Thoracic aorta (tissue), 2 donors: Measurements from ENCODE around the gene CCNL1. TPM values are rescaled to one million over a fixed set of nuclear protein-coding genes. Genes with fewer than 3 reads are reported as not detected.
"Not testable (repeated sequence)": the region's sequence is repeated elsewhere in the genome, so short reads cannot be mapped to it uniquely, and the experiment has no call there.

Source experiments
- ATAC-seq: fragments of 150-250 bp; one replicate; pipeline ENCODE4 v1.8.0; 2017; ENCODE audit warnings: low read depth; ENCODE audit not compliant: insufficient number of reproducible peaks, low FRiP score
- DNase-seq: peaks from one replicate; pipeline ENCODE4 v3.0.0-alpha.2; 2020; ENCODE audit warnings: low spot score
- H3K27ac ChIP-seq, 2 donors: fragments of 200-600 bp; sonication (generic); 1 replicate in 1 of 2; 2 replicates in 1 of 2; pipeline ENCODE4 v1.5.1; 2016; ENCODE audit warnings: mild to moderate bottlenecking in 2 of 2, moderate library complexity in 2 of 2
- H3K27me3 ChIP-seq: fragments of 200-600 bp; sonication (generic); replicated peaks from 2 replicates; pipeline ENCODE4 v1.6.0; 2016; ENCODE audit warnings: mild to moderate bottlenecking; ENCODE audit not compliant: insufficient read depth
- H3K36me3 ChIP-seq: fragments of 200-600 bp; sonication (generic); one replicate; pipeline ENCODE4 v1.5.1; 2016
- H3K4me1 ChIP-seq, 2 donors: fragments of 200-600 bp; sonication (generic); 1 replicate in 1 of 2; 2 replicates in 1 of 2; pipeline versions ENCODE4 v1.5.1 to v1.6.0; 2016; ENCODE audit warnings: low read depth in 2 of 2, mild to moderate bottlenecking in 1 of 2; ENCODE audit not compliant: control insufficient read depth in 1 of 2
- H3K4me3 ChIP-seq: fragments of 200-600 bp; sonication (generic); 2 replicates; pipeline ENCODE4 v1.5.1; 2016; ENCODE audit warnings: mild to moderate bottlenecking
- H3K9me3 ChIP-seq: fragments of 200-600 bp; sonication (generic); 2 replicates; pipeline ENCODE4 v1.5.1; 2016
- total RNA-seq, 2 donors: library from RNA; depleted of rRNA; stranded (reverse); fragments of >200 nt; gene quantifications; one replicate each; pipeline versions ENCODE4 v1.1.0 to v1.2.3, GENCODE V29; 2016
- TF ChIP-seq, protein P1 (sequence below): fragments of 200-600 bp; sonication (generic); IDR thresholded peaks from one replicate; pipeline ENCODE4 v1.5.1; 2019; ENCODE audit warnings: antibody characterized with exemption

The CCNL1 gene
- total RNA-seq, 2 donors from 2014 or later, result 210 to 387 TPM

GRCh38 chr3:157195965-157196364 lies 36.0 kb upstream of the CCNL1 start:
- Histone ChIP-seq H3K4me3 (no peak overlapping the region), H3K4me1 (no peaks in the 10 kb centered on the region), H3K9me3 (peaks cover 7% of the 10 kb centered on the region), H3K27ac (no peak overlapping the region), H3K36me3 (no peaks in the 10 kb centered on the region), H3K27me3 (no peaks in the 10 kb centered on the region)
- no peak for DNase-seq
- no peak for ATAC-seq
- TF ChIP-seq, protein P1, sequence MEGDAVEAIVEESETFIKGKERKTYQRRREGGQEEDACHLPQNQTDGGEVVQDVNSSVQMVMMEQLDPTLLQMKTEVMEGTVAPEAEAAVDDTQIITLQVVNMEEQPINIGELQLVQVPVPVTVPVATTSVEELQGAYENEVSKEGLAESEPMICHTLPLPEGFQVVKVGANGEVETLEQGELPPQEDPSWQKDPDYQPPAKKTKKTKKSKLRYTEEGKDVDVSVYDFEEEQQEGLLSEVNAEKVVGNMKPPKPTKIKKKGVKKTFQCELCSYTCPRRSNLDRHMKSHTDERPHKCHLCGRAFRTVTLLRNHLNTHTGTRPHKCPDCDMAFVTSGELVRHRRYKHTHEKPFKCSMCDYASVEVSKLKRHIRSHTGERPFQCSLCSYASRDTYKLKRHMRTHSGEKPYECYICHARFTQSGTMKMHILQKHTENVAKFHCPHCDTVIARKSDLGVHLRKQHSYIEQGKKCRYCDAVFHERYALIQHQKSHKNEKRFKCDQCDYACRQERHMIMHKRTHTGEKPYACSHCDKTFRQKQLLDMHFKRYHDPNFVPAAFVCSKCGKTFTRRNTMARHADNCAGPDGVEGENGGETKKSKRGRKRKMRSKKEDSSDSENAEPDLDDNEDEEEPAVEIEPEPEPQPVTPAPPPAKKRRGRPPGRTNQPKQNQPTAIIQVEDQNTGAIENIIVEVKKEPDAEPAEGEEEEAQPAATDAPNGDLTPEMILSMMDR, result no peak

GRCh38 chr3:157191149-157191548 lies 31.2 kb upstream of the CCNL1 start:
- not testable (repeated sequence) for DNase-seq, H3K4me1 ChIP-seq, H3K27me3 ChIP-seq, H3K36me3 ChIP-seq, H3K4me3 ChIP-seq, H3K27ac ChIP-seq, ATAC-seq
- peaks cover 40% of the 10 kb centered on the region for H3K9me3 ChIP-seq

DNA sequence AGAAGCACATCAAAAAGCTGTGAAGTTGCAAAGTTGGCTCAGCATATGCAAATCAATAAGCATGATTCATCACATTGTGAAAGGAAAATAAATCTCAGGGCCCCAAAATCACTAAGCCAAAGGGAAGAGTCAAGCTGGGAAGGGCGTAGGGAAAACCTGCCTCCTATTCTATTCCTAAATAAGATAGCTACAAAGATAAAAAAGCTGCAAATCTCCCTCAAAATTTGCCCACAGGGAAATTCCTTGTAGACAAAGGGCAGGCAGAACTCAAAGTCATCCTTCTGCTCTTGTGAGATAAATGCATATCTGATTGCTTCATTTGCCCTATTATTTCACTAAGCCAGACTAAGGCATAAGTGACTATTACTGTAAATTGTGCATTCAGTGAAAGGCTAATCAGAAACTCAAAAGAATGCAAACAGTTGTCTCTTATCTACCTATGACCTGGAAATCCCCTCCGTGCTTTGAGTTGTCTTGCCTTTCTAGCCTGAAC lies 30.5 kb upstream of the CCNL1 start:
- Histone ChIP-seq H3K36me3 (no peaks in the 10 kb centered on the region), H3K4me3 (no peak overlapping the region), H3K4me1 (no peaks in the 10 kb centered on the region), H3K9me3 (peaks cover 40% of the 10 kb centered on the region), H3K27ac (no peak overlapping the region), H3K27me3 (no peaks in the 10 kb centered on the region)
- DNase-seq (no peak), ATAC-seq (no peak)
- TF ChIP-seq, protein P1, result no peak

GRCh38 chr3:157188391-157188790 lies 28.4 kb upstream of the CCNL1 start:
- TF ChIP-seq, protein P1, result no peak
- DNase-seq (no peak), ATAC-seq (no peak)
- Histone ChIP-seq H3K36me3 (no peaks in the 10 kb centered on the region), H3K27ac (no peak overlapping the region), H3K9me3 (peaks cover 40% of the 10 kb centered on the region), H3K4me3 (no peak overlapping the region), H3K4me1 (no peaks in the 10 kb centered on the region), H3K27me3 (no peaks in the 10 kb centered on the region)

- no peaks in the 10 kb centered on the region for H3K27me3 ChIP-seq
- peaks cover 13% of the 10 kb centered on the region for H3K9me3 ChIP-seq
- no peak overlapping the region for H3K4me3 ChIP-seq
- ATAC-seq, result no peak
- no peaks in the 10 kb centered on the region for H3K4me1 ChIP-seq
- TF ChIP-seq, protein P1, result no peak
- no peaks in the 10 kb centered on the region for H3K36me3 ChIP-seq
- no peak for DNase-seq
- H3K27ac ChIP-seq, result no peak overlapping the region
These were observed 22.9 kb upstream of the CCNL1 start for GRCh38 chr3:157182879-157183278.

GRCh38 chr3:157180262-157180661 lies 20.3 kb upstream of the CCNL1 start:
- Histone ChIP-seq H3K27me3 (no peaks in the 10 kb centered on the region), H3K27ac (no peak overlapping the region), H3K9me3 (peaks cover 3% of the 10 kb centered on the region), H3K4me1 (peaks cover 9% of the 10 kb centered on the region in 2 donors), H3K4me3 (no peak overlapping the region), H3K36me3 (no peaks in the 10 kb centered on the region)
- no peak for ATAC-seq
- DNase-seq, result no peak
- TF ChIP-seq, protein P1, result no peak
